NB4 (cell line): Measurements from ENCODE around the gene DRAXIN.
A peak's percentile ranks its signal among the peaks of the same experiment; 100 is the strongest.

ENCODE experiments used
- DNase-seq: peaks from one replicate; pipeline ENCODE4 v3.0.0; 2010; ENCODE audit warnings: low read depth
- H3K4me3 ChIP-seq: one replicate; pipeline ENCODE4 v1.5.1; 2011; ENCODE audit warnings: mild to moderate bottlenecking, low read depth, low read length, moderate library complexity
- CTCF ChIP-seq: IDR thresholded peaks from one replicate; pipeline ENCODE4 v1.5.1; 2012; ENCODE audit warnings: low read depth, low read length
- MYC ChIP-seq: IDR thresholded peaks from 2 replicates; pipeline ENCODE4 v1.6.1; 2011; ENCODE audit warnings: low read depth, low read length
- POLR2A ChIP-seq: IDR thresholded peaks from 2 replicates; pipeline ENCODE4 v1.6.1; 2011; ENCODE audit warnings: mild to moderate bottlenecking; ENCODE audit not compliant: insufficient read length; ENCODE audit errors: extremely low read depth
- TF ChIP-seq, protein P1 (sequence below): IDR thresholded peaks from 2 replicates; pipeline ENCODE4 v1.6.1; 2011; ENCODE audit warnings: low read depth, low read length

DRAXIN gene

GRCh38 chr1:11701551-11701961 lies 10.0 kb downstream of the DRAXIN start:
- TF ChIP-seq, protein P1, sequence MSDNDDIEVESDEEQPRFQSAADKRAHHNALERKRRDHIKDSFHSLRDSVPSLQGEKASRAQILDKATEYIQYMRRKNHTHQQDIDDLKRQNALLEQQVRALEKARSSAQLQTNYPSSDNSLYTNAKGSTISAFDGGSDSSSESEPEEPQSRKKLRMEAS, result no peak
- TF ChIP-seq MYC (no peak), CTCF (no peak), POLR2A (no peak)
- DNase-seq, result no peak
- H3K4me3 ChIP-seq, result no peak overlapping the region

GRCh38 chr1:11701981-11702803 lies 10.7 kb downstream of the DRAXIN start:
- TF ChIP-seq, protein P1, result peak; percentile 3; the same call in 1 of the 2 replicates
- TF ChIP-seq CTCF (no peak), MYC (no peak), POLR2A (no peak)
- no peak for DNase-seq
- H3K4me3 ChIP-seq, result no peak overlapping the region

GRCh38 chr1:11703357-11704193 lies 12.1 kb downstream of the DRAXIN start:
- no peak overlapping the region for H3K4me3 ChIP-seq
- DNase-seq, result peak; percentile 84
- TF ChIP-seq CTCF (no peak), MYC (no peak), POLR2A (no peak)
- TF ChIP-seq, protein P1, result no peak

DNA sequence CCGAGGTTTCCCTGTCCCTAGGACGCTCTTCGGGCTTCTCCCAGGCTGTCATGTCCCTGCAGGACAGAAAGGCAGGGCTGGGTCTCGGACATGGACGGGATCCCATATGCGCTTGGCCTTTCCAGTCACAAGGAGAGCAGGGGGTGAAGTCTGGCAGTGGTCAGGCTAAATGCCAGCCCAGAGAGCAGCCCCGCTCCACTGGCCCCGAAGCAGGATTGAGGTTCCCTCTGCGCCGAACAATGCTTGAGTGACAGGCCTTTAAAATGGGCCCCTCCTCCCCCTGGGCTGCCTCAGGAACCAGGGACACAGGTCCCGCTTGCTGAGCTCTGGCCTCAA lies 12.7 kb downstream of the DRAXIN start:
- no peak for TF ChIP-seq POLR2A
- no peak for TF ChIP-seq MYC
- TF ChIP-seq CTCF, result no peak
- TF ChIP-seq, protein P1, result no peak
- no peak for DNase-seq
- no peak overlapping the region for H3K4me3 ChIP-seq

- TF ChIP-seq POLR2A, result no peak
- no peak for TF ChIP-seq MYC
- no peak for TF ChIP-seq CTCF
- TF ChIP-seq, protein P1, result no peak
- DNase-seq, result peak; percentile 69
- H3K4me3 ChIP-seq, result no peak overlapping the region
Measured at GRCh38 chr1:11704691-11705475, 13.4 kb downstream of the DRAXIN start.
